ENCODE results near the gene ACACB. TPM values are rescaled to one million over a fixed set of nuclear protein-coding genes. Genes with fewer than 3 reads are reported as not detected.
A peak's percentile ranks its signal among the peaks of the same experiment; 100 is the strongest.

The ACACB gene
- total RNA-seq, 1 experiment from 2014 or later: 20.0 TPM

GRCh38 chr12:109156036-109156435 is 39.6 kb downstream of the ACACB start:
- peaks cover 18% of the 10 kb centered on the region for H3K27me3 Mint-ChIP-seq (ENCODE audit: low read depth)
- no peaks in the 10 kb centered on the region for H3K9me3 Mint-ChIP-seq
- ATAC-seq (no peak), DNase-seq (ENCODE audit: low spot score) (no peak)
- CTCF ChIA-PET: no interaction called here
- H3K27ac Mint-ChIP-seq: no peak overlapping the region
- H3K4me1 Mint-ChIP-seq: peaks cover 13% of the 10 kb centered on the region
- no peaks in the 10 kb centered on the region for H3K36me3 Mint-ChIP-seq
- H3K4me3 Mint-ChIP-seq: peak overlapping the region; percentile 87; the same call in 1 of the 2 replicates
- TF ChIP-seq ZNF671 (CRISPR knock-in tag; IDR thresholded peaks at IDR 0.05): no peak
- TF ChIP-seq ZNF121 (CRISPR knock-in tag; IDR thresholded peaks at IDR 0.05): peak; percentile 90
- POLR2A ChIA-PET: no interaction called here

- Mint-ChIP-seq H3K36me3 (no peaks in the 10 kb centered on the region), H3K27me3 (ENCODE audit: low read depth) (peaks cover 18% of the 10 kb centered on the region), H3K9me3 (no peaks in the 10 kb centered on the region), H3K4me1 (peaks cover 13% of the 10 kb centered on the region), H3K27ac (no peak overlapping the region), H3K4me3 (no peak overlapping the region)
- DNase-seq (ENCODE audit: low spot score) (no peak), ATAC-seq (no peak)
- ChIA-PET POLR2A (no interaction called here), CTCF (interaction anchor here (1.4 kb wide), 1 partner anchor 14 kb away, joined by 3 read pairs; no protein-coding TSS in a partner anchor)
- no peak for TF ChIP-seq USF1 (CRISPR knock-in tag; IDR thresholded peaks at IDR 0.05)
- no peak for TF ChIP-seq MLX (CRISPR knock-in tag; IDR thresholded peaks at IDR 0.05)
- TF ChIP-seq ATF3 (CRISPR knock-in tag; conservative IDR thresholded peaks at IDR 0.05): no peak
- no peak for TF ChIP-seq ZMAT4 (CRISPR knock-in tag; IDR thresholded peaks at IDR 0.05)
- TF ChIP-seq ARID4B (CRISPR knock-in tag; IDR thresholded peaks at IDR 0.05; ENCODE audit: borderline replicate concordance): no peak
- no peak for TF ChIP-seq PRDM15 (CRISPR knock-in tag; IDR thresholded peaks at IDR 0.05)
- no peak for TF ChIP-seq ZBTB43 (CRISPR knock-in tag; IDR thresholded peaks at IDR 0.05)
- no peak for TF ChIP-seq EMX1 (CRISPR knock-in tag; IDR thresholded peaks at IDR 0.05)
- TF ChIP-seq ZNF512 (CRISPR knock-in tag; IDR thresholded peaks at IDR 0.05; ENCODE audit: borderline replicate concordance): no peak
- no peak for TF ChIP-seq NR3C1 (CRISPR knock-in tag; conservative IDR thresholded peaks at IDR 0.05; ENCODE audit: low read depth)
- no peak for TF ChIP-seq ZBTB21 (CRISPR knock-in tag; IDR thresholded peaks at IDR 0.05; ENCODE audit: borderline replicate concordance)
- TF ChIP-seq GTF2I (CRISPR knock-in tag; conservative IDR thresholded peaks at IDR 0.05): no peak
- TF ChIP-seq FOXP4 (CRISPR knock-in tag; IDR thresholded peaks at IDR 0.05): no peak
- no peak for TF ChIP-seq ZNF416 (CRISPR knock-in tag; IDR thresholded peaks at IDR 0.05)
- no peak for TF ChIP-seq TCF7 (CRISPR knock-in tag; IDR thresholded peaks at IDR 0.05; ENCODE audit: low read depth)
- no peak for TF ChIP-seq HMGA2 (CRISPR knock-in tag; IDR thresholded peaks at IDR 0.05)
- TF ChIP-seq ZNF396 (CRISPR knock-in tag; IDR thresholded peaks at IDR 0.05; ENCODE audit: borderline replicate concordance): no peak
- no peak for TF ChIP-seq FOXJ3 (CRISPR knock-in tag; IDR thresholded peaks at IDR 0.05; ENCODE audit: borderline replicate concordance)
Measured at GRCh38 chr12:109156586-109156985, 40.2 kb downstream of the ACACB start.
